Measurements from ENCODE around the gene NR1I3.
"Not testable (repeated sequence)": the region's sequence is repeated elsewhere in the genome, so short reads cannot be mapped to it uniquely, and the experiment has no call there.

Gene NR1I3

DNA sequence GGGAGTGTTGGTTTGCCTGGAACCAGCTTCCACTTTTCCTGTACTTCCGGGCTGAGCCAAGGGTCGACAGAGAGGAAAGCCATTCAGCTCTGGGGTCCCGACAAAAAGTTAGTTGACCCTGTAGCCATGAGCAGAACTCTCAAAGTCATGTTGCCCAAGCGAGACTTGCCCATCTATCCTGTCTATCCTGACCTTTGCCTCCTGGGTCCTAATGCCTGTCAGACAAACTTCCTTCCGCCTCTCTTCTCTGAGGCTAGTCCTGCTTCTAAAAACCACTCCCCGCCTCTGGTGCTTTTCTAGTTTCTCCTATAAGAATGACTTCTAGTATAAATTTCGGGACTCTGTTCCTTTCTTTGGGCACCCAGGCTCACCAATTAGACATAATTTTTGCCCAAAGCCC is 12.8 kb upstream of the NR1I3 start:
- DNase-seq (ENCODE audit: low read depth): no peak

DNA sequence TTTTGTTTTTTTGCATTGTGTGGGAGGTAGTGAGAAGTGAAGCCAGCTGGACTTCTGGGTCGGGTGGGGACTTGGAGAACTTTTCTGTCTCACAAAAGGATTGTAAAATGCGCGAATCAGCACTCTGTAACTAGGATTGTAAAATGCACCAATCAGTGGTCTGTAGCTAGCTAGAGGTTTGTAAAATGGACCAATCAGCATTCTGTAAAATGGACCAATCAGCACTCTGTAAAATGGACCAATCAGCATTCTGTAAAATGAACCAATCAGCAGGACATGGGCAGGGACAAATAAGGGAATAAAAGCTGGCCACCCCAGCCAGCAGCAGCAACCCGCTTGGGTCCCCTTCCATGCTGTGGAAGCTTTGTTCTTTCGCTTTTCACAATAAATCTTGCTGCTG is 12.1 kb upstream of the NR1I3 start:
- not testable (repeated sequence) for DNase-seq (ENCODE audit: low read depth)

DNA sequence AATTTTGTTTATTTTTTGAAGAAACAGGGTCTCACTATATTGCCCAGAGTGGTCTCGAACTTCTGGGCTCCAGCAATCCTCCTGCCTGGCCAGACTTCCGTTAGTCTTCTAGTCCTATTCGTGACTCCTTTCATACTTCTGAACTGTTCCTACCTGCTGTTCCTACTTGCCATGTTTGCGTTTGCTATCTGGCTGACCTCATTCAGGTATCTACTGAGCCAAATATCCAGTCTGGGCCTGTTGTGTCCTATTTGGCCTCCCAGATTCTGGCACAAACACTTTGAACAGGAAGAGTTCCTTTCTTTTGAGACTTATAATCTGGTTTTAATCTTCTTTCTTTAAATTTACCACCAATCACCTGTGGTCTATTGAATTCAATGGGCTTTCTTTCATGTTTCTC is 6.9 kb upstream of the NR1I3 start:
- no peak for DNase-seq (ENCODE audit: low read depth)

DNA sequence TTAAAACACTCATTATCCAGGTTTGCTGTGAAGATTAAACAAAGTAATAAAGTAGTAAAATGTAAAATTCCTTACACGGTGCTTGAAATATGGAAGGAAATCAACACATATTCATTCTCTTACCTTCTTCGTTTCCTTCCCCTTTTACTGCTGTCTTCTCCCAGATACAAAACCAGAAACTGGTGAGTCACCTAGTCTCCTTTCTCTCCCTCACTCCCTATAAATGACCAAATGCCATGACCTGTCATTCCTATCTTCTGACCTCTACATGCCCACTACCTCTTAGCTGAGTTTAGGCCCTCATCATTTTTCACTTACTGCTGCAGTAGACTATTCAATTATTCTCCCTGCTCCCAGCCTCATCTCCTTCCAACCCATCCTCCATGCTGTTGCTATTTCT is 4.3 kb upstream of the NR1I3 start:
- no peak for DNase-seq (ENCODE audit: low read depth)

DNA sequence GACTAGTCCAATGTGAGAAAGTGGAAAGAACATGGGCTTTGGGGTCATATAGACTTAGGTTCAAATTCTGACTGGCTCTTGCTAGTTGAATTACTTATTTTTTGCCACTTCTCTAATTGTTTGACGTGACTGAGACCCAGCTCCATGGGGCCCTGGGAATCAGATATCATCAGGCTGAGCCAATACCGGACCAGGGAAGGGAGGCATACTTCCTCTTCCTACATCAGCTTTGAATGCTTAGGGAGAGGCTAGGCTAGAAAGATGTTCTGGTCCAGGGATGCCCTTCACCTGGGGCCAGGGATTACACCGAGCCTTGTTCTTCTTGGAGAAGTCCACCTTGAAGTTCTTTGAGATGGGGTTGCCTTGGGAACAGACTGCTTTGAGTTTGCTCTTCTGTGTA is 3.7 kb upstream of the NR1I3 start:
- DNase-seq (ENCODE audit: low read depth): no peak

DNA sequence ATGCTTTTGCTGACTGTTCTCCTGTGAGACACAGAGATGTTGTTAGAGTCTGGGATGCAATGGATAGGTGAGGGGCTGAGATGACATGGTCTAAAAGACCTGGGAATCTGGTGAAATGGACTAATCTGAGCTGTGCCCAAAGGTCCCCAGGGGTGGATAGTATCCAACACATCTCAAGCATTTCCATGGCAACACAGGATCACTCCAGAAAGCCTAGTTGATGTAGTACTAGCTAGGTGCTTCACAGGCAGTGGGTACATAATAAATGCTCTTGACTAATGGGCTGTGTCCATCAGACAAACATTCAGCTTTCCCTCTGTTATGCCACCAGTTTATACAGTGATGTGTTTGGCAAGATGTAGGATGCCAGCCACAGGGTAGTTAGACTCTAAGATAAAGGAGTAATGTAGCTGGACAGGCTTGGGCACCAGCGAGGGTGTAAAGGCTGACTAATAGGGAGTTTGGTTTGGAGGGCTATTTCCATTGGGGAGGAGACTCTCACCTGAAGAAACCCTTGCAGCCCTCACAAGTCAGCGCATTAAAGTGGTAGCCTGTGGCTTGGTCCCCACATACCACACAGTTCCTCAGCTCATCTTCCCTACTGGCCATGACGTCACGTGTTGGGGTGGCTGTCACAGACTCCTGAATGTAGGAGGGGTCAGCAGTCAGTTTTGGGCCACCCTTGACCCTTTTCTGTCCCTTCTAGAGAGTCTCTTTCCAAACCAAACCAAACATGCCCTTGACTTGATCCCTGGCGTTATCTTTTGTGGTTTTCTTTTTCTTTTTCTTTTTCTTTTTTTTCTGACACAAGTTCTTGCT is 1.8 kb downstream of the NR1I3 start:
- DNase-seq (ENCODE audit: low read depth): no peak

DNA sequence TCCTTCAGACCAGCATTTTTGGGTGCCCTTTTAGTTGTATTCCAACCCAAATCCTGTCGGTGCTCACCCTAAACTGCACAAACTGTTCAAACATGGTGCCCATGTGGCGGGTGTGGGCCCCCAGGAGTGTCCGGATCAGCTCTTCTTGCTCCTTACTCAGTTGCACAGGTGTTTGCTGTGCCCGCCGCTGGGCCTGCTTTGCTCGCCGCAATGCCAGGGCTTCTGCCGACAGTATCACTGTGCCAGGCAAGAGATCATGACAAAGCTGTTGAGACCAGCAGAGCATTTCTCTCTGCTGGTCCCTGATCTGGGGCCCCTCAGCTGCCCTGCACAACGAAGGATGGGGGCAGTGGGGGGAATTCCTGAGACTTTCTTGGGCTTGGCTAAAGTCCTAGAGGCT is 4.9 kb downstream of the NR1I3 start:
- DNase-seq (ENCODE audit: low read depth): no peak

DNA sequence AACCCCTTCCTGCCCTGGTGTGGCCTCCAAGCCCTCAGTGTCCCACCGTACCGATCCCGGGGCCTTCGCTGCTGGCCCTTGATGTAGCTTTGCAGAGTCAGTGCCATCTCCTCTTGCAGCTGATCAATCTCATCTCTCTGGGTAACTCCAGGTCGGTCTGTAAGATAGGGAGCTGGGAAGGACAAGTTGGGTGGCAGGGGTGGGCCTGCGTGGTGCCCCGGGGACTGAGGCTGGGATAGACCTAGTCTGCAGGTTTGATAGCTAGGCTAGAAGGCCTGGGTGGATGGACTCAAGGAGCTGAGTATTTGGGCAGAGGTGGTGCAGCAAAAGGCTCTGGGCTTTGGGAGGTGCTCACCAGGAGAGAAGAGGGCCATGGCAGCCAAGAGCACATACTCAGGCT is 7.2 kb downstream of the NR1I3 start:
- no peak for DNase-seq (ENCODE audit: low read depth)

DNA sequence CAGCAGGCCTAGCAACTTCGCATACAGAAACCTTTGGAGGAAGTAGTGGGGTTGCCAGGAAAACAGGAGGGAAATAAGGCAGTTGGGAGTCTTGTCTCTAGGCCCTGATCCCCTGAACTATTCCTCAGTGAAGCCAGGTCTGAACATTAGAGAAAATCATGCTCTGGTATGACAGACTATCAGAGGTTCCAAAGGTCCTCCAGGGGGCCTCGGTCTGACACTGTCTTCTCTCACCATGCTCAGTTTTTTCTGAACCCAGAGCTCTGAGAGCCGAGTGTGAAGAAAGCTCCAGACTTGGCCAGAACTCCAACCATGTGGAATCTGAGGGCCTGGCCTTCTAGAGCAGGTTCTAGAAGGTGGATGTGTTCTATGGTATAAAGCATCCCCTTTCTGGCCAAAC is 8.1 kb downstream of the NR1I3 start:
- no peak for DNase-seq (ENCODE audit: low read depth)

DNA sequence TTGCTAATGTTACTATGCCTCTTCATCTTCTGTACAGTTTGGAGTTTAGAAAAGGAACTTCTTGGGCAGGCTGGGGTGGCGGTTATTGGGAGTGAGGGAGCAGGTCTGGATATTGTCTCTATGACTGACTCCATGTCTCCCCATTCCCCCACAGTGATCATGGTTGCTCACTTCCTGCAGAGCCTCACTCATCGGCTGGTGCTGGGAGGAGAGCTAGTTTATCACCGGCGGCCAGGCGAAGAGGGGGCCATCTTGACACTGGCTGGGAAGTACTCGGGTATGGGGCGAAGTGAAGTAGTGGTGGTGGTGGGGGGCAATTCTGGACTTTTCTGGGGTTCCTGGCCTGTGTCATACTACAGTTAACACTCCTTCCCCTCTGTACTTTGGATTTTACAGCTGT is 10.0 kb downstream of the NR1I3 start:
- no peak for DNase-seq (ENCODE audit: low read depth)

DNA sequence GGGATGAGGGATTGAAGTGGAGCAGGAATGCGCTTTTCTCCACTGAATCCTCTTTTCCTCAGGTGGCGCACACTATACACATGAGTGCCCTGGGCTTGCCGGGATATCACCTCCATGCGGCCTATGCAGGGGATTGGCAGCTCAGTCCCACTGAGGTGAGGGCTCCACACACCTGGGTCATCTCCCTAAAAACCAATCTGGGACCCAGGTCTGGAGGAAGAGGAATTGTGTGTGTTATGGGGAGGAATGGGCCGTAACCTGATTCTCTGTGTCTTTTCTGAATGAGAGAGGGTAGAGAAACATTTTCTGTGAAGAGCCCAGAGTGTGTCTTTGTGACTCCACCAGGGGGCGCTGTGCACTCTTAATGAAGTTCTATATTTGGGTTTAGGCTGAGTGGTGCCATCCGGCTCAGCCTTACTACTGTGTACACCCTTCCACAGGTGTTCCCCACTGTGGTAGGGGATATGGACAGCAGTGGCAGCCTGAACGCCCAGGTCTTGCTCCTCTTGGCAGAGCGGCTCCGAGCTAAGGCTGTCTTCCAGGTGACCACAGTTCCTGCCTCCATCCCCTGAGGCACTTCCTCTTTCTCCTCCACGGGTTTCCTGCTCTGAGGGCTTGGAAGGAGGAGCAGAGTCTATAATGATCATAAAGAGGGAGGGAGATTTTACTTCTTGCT is 10.7 kb downstream of the NR1I3 start:
- DNase-seq (ENCODE audit: low read depth): peak; percentile 48

DNA sequence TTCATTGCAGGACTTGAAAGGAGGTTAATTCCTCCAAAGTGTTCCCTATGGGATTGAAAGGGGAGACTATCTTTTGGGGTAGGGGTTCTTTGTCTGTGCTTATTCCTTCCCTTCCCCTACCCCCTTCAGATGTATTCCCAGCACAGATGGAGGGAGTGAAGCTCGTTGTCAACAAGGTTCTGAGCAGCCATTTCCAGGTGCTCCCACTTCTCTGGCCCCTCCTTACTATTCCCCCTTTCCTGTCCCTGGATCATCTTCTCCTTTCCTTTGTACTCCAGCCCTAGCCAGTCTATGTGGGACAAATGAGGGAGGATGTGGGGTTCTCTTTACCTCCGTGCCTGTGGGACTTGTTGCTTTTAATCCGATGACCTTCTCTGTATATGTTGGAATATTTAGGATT is 11.2 kb downstream of the NR1I3 start:
- DNase-seq (ENCODE audit: low read depth): no peak

DNA sequence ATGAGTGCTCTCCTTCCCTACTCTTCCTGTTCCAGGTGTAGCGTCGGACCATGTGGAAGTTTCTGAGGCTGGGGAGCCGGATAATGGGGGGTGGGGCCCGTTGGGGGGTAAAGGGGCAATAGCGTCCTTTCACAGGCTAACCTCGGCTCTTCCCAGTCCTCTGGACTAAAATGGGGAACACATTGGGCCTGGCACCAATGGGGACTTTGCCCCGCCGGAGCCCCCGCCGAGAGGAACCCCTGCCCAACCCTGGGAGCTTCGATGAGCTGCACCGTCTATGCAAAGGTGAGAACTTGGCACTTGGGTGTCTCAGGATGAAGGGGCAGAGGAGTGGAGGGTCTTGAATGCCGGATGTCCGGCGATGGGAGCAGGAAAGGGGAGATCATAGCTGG is 11.7 kb downstream of the NR1I3 start:
- DNase-seq (ENCODE audit: low read depth): no peak

DNA sequence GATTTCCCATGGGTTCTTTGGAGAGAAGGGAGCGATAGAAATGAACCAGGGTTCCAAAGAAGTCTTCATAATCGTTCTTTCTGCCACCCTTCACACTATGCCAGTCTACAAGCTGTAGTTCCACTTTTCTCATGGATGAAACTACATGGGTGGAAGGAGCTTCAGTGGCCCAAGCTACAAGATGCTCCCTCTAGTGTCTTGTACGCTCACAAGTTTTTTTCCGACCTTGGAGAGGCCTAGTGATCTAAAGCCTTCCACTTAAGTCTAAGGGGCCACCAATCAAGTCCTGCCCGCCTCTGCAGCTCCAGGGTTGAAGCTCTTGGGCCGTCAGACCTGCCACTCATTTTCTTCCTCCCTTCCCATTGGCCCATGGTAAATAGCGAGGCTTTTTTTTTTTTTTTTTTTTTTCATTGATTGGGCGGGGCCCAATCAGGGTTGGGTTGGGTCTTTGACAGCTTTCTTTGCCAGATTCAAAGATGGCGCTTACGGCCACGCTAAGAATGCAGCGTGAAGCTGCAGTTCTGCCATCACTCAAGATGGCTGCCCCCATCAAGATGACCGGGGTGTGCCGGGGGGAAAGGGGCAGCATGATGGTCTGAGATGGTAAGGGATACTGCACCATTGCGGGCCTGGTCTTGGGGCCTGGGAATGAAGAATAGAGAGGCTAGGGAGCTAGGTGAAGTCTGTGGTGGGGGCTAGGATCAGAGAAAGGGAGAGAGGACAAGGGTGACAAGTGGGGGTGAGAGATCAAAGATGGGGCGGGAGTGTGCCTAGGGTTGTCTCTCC is 12.3 kb downstream of the NR1I3 start, which contains the start of gene TOMM40L:
Gene TOMM40L, plus strand, starts transcription at position 527 of the 786 bp plus-strand sequence. CDS start 430 bp downstream, outside the sequence.
- DNase-seq (ENCODE audit: low read depth): peak; percentile 100

DNA sequence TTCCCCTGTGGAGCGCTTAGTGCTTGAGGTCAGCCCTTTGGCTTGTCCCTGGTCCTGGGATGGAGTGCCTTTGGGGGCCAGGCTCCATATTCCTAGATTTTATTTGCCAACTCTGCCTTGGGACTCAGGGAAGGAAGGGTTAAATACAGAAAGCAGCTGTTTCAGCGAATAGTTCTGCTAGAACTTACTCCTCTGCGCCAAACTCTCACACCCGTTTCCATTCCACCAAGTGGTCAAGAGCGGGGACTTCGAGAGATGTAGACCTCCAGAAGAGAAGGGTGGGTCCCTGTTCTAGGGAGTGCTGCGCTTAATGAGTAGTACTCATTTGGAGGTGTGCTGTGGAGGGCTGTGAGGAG is 12.8 kb downstream of the NR1I3 start:
- DNase-seq (ENCODE audit: low read depth): no peak

DNA sequence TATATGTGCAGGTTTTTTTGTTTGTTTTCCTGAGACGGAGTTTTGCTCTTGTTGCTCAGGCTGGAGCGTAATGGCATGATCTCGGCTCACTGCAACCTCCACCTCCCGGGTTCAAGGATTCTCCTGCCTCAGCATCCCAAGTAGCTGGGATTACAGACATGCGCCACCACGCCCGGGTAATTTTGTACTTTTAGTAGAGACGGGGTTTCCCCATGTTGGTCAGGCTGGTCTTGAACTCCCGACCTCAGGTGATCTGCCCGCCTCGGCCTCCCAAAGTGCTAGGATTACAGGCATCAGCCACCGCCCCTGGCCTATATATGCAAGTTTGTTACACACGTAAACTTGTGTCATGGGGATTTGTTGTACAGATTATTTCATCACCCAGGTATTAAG is 13.3 kb downstream of the NR1I3 start:
- not testable (repeated sequence) for DNase-seq (ENCODE audit: low read depth)

DNA sequence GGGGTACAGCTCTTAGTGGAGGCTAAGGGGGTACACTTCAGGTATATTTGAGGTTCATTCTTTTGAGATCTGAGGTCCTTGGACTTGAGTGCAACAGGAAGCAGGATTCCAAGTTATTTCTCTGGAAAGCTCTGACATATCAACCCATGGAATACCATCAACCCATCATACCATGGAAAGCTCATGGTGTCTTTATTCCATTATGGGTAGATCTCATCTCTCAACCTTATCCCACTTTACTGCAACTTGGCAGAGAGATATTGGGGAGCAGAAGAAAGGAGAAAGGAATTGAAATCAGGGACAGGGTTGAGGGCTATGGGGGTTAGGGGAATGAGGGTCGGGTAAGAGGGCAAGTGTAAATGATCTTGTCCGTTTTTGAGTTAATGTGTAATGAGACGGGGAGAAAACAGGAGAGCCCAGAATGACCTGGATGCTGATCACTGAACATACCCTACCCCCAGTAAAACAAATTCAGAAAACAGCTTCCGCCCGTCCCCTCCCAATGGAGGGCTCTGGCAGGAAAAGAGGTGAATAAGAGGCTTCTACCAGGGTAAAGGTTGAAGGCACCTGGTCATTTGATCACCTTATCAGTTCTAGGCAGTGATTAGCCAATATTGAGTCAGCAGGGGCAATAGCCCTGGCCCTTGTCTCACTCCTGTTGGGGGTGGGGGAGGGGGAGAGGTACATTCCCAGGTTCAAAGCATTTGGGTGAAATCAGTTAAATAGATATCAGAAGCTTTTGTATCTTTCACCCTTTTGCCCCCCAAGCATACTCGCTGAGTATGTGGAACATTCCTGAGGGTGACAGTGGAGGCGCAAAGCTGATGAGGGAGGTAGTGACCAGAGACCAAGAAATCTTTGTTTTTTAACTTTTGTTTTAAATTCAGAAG is 14.0 kb downstream of the NR1I3 start:
- no peak for DNase-seq (ENCODE audit: low read depth)

DNA sequence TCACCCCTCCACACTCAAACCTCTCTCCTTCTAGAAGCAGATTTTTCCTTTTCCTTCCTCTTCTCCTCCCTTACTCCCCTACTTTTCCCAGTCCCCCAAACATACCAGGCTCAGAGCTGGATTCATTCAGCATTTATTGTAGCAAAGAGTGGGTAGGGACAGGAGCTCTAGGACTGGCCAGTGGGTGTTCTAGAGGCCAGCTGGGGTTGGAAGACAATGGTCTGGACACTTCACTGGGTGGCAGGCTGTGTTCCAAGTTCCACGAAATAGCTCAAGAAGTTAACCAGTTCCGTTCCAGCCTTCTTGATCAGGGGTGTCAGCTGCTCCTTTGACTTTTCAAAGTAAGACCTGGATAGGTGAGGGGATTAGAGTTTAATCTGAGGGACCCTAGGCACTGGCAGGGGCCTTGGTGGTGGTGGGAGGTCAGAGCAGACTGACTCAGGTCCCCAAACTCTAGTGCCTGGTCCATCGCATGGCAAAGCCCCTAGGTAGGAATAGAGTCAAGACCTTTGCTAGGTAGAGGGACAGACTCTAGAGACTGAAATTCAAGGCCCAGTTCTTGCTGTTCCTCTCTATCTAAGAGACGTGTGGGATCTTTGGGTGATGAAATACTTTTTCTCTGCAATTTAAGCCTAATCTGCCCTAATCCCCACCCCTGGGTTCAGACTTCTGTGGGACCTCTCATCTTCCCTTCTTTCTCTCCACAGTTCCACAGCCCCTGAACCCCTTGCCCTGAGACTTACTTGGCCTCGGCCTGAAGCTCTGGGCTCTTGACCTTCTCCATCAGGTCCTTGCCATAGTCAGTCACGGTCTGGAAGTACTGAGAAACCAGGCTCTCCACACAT is 15.6 kb downstream of the NR1I3 start:
- DNase-seq (ENCODE audit: low read depth): no peak

DNA sequence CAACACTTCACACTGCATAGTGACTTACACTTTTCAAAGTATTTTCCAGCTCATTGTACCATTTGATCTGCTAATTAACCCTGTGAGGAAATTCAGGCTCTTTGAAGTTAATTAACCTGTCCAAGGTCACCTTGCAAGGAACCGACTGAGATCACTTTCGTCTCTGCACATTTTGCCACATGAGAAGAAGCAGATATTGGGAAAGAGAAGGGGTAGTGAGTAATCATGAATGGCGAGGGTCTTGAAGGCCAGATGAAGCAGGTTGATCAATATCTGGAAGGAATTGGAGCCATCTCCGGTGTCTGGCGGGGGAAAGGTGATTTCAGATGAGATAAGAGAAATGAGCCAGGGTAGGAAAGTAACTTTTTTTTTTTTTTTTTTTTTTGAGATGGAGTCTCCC is 18.0 kb downstream of the NR1I3 start:
- no peak for DNase-seq (ENCODE audit: low read depth)

DNA sequence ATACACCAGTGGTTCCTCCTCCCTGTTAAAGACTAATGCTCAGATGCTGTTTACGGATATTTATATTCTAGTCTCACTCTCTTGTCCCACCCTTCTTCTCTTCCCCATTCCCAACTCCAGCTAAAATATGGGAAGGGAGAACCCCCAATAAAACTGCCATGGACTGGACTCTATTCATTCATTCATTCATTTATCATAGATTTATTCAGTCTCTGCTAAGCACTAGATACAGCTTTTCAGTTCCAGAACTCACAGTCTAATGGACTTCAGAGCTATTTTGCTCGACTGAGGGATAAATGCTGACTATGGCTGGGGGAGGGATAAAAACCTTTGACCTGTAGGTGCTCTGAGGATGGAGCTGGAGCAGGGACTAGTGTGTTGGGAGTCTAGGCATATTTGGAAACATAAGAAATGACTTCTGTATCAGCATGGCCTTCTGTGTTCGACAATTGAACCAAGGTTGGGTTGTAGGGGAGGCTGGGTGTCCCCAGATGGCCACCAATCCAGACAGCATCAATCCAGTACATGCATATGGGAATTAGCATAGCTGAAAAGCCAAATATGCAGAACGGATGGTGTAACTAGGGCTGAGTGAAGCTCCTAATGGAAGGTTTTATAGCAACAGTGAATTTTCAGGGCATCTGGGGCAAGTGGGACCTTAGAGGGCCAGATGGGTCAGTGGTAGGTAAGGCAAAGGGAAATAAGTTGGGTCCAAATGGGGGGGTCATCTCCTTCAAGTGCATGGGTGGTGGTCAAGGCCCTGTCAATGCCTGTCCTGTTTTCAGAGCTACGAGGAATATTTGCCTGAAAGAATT is 18.7 kb downstream of the NR1I3 start:
- no peak for DNase-seq (ENCODE audit: low read depth)
